T-helper 2 cell (primary cell): ENCODE results near the gene DYNLT2.

Experiments
- DNase-seq, 5 experiments: peaks; one replicate each; pipeline versions ENCODE4 v3.0.0 to v3.0.0-alpha.2; 2012 to 2022

The DYNLT2 gene

DNA sequence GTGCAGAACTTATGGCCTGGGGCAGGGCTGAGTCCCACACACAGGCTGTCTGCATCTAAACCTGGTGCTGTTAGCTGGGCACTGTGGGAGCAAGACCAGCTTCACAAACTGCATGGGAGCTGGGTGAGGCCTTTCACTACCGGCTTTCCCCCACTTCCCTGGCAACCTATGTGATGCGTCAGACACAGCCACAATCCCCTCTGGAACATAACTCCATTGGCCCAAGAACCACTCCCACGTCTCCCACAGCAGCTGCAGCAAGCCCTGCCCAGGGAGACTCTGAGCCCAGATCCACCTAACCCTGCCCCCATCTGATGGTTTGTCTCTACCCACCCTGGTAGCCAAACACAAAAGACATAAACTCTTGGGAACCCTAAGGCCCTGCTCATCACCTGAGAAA lies 58.9 kb downstream of the DYNLT2 start:
- no peak for DNase-seq

DNA sequence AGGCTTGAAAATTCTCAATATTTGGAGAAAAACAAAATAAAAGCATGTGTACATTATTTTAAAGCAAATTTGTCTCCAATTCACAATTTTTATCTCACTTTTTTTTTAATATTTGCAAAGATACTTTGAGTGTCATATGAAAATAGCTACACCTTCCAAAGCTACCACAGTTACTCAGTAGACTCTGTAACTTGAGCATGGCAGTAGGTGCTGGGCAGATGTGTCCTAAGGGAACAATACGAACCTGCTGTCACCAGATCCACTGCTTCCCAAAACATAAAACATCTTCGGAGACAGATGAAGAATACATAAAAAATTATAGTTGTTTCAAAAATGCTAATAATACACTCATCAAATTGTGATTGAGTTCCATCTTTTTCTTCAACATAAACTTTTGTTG lies 60.1 kb downstream of the DYNLT2 start:
- no peak for DNase-seq
